ENCODE data around the gene SPNS2.
A peak's percentile ranks its signal among the peaks of the same experiment; 100 is the strongest.
"Not testable (repeated sequence)": the region's sequence is repeated elsewhere in the genome, so short reads cannot be mapped to it uniquely, and the experiment has no call there.

Gene SPNS2

GRCh38 chr17:4578349-4578748 lies 79.7 kb downstream of the SPNS2 start:
- not testable (repeated sequence) for DNase-seq (ENCODE audit: low read depth); H3K4me3 ChIP-seq (ENCODE audit: low read depth, low read length)

GRCh38 chr17:4579678-4580077 lies 81.0 kb downstream of the SPNS2 start:
- no peak for DNase-seq (ENCODE audit: low read depth)
- no peak overlapping the region for H3K4me3 ChIP-seq (ENCODE audit: low read depth, low read length)

- DNase-seq (ENCODE audit: low read depth), result no peak
- no peak overlapping the region for H3K4me3 ChIP-seq (ENCODE audit: low read depth, low read length)
Observed at GRCh38 chr17:4580291-4580690, 81.6 kb downstream of the SPNS2 start.

GRCh38 chr17:4582101-4582501 lies 83.4 kb downstream of the SPNS2 start:
- H3K4me3 ChIP-seq (ENCODE audit: low read depth, low read length), result no peak overlapping the region
- DNase-seq (ENCODE audit: low read depth), result no peak

- no peak overlapping the region for H3K4me3 ChIP-seq (ENCODE audit: low read depth, low read length)
- no peak for DNase-seq (ENCODE audit: low read depth)
Observed at GRCh38 chr17:4582691-4583090, 84.0 kb downstream of the SPNS2 start.

- no peak for DNase-seq (ENCODE audit: low read depth)
- H3K4me3 ChIP-seq (ENCODE audit: low read depth, low read length), result no peak overlapping the region
Observed at GRCh38 chr17:4583206-4583605, 84.5 kb downstream of the SPNS2 start.

- DNase-seq (ENCODE audit: low read depth), result no peak
- H3K4me3 ChIP-seq (ENCODE audit: low read depth, low read length), result no peak overlapping the region
Observed at GRCh38 chr17:4583782-4584100, 85.1 kb downstream of the SPNS2 start.

GRCh38 chr17:4584101-4584916 lies 85.6 kb downstream of the SPNS2 start, which contains the start of gene SMTNL2:
Gene SMTNL2, plus strand, starts transcription at chr17:4584529. Its CDS starts 77 bp downstream, at chr17:4584606.
- no peak for DNase-seq (ENCODE audit: low read depth)
- peak within 1 kb of the TSS; percentile 21 for H3K4me3 ChIP-seq (ENCODE audit: low read depth, low read length)

- H3K4me3 ChIP-seq (ENCODE audit: low read depth, low read length), result no peak overlapping the region
- DNase-seq (ENCODE audit: low read depth), result no peak
Observed at GRCh38 chr17:4584917-4585637, 86.4 kb downstream of the SPNS2 start.

GRCh38 chr17:4585638-4585994 lies 86.9 kb downstream of the SPNS2 start:
- no peak for DNase-seq (ENCODE audit: low read depth)
- H3K4me3 ChIP-seq (ENCODE audit: low read depth, low read length), result no peak overlapping the region

GRCh38 chr17:4586043-4586442 lies 87.4 kb downstream of the SPNS2 start:
- no peak overlapping the region for H3K4me3 ChIP-seq (ENCODE audit: low read depth, low read length)
- DNase-seq (ENCODE audit: low read depth), result no peak

- DNase-seq (ENCODE audit: low read depth), result no peak
- H3K4me3 ChIP-seq (ENCODE audit: low read depth, low read length), result no peak overlapping the region
Observed at GRCh38 chr17:4587195-4587594, 88.5 kb downstream of the SPNS2 start.

- no peak for DNase-seq (ENCODE audit: low read depth)
- no peak overlapping the region for H3K4me3 ChIP-seq (ENCODE audit: low read depth, low read length)
Observed at GRCh38 chr17:4587803-4588202, 89.1 kb downstream of the SPNS2 start.

GRCh38 chr17:4588391-4588790 lies 89.7 kb downstream of the SPNS2 start:
- H3K4me3 ChIP-seq (ENCODE audit: low read depth, low read length), result no peak overlapping the region
- DNase-seq (ENCODE audit: low read depth), result no peak
